Right lung (tissue), 10 donors: ENCODE data around the gene PSORS1C1. TPM values are rescaled to one million over a fixed set of nuclear protein-coding genes. Genes with fewer than 3 reads are reported as not detected.
"Not testable (repeated sequence)": the region's sequence is repeated elsewhere in the genome, so short reads cannot be mapped to it uniquely, and the experiment has no call there.

ENCODE experiments used
- DNase-seq, 2 donors: peaks; one replicate each; pipeline ENCODE4 v3.0.0-alpha.2; 2013
- long read RNA-seq, 8 donors: transcript quantifications; one replicate each; lab custom pipeline, GENCODE V29; 2026
- polyA plus RNA-seq, 5 donors: library from polyadenylated mRNA; unstranded; fragments of 120-200 nt; gene quantifications; one replicate each; pipeline versions ENCODE4 v1.2.1 to v1.2.3, GENCODE V29; 2013; ENCODE audit warnings: inconsistent platforms in 1 of 5, low replicate concordance in 1 of 5; ENCODE audit not compliant: insufficient read length in 5 of 5, insufficient read depth in 1 of 5

Gene PSORS1C1
- 1 to 10 TPM in 1 of 5 donors, under 1 TPM in 4; 0.09 to 1.1 (median 0.54) TPM for polyA plus RNA-seq
- long read RNA-seq, donor 1: 0 reads
- long read RNA-seq, donor 2: 0 reads
- long read RNA-seq, donor 3: 0 reads
- long read RNA-seq, donor 4: 0 reads
- long read RNA-seq, donor 5: 0 reads
- long read RNA-seq, donor 6: 0 reads
- long read RNA-seq, donor 7, partial matches to known transcripts: 11 of 11 reads
- long read RNA-seq, donor 7, other reads (novel, unspliced or antisense): 0 of 11 reads
- long read RNA-seq, donor 8: 0 reads

GRCh38 chr6:31114541-31114878 lies at the start of gene PSORS1C1:
TSS of gene PSORS1C1 (plus strand) at chr6:31114800. CDS start at chr6:31129633, 14,833 bp downstream.
- no peak for DNase-seq

GRCh38 chr6:31065556-31065955 lies 49.0 kb upstream of the PSORS1C1 start:
- no peak for DNase-seq

- DNase-seq: not testable (repeated sequence)
These were observed 47.6 kb upstream of the PSORS1C1 start for GRCh38 chr6:31067028-31067427.

- DNase-seq: not testable (repeated sequence)
These were observed 46.5 kb upstream of the PSORS1C1 start for GRCh38 chr6:31067891-31068668.

GRCh38 chr6:31068669-31069340 lies 45.8 kb upstream of the PSORS1C1 start:
- peak; percentile 62 to 77 for DNase-seq

GRCh38 chr6:31070711-31071197 lies 43.8 kb upstream of the PSORS1C1 start:
- DNase-seq: peak in 1 of 2 donors; percentile 54

- DNase-seq: no peak
These were observed 40.2 kb upstream of the PSORS1C1 start for GRCh38 chr6:31074401-31074800.

GRCh38 chr6:31075528-31075927 lies 39.1 kb upstream of the PSORS1C1 start:
- DNase-seq: no peak

- no peak for DNase-seq
These were observed 38.0 kb upstream of the PSORS1C1 start for GRCh38 chr6:31076611-31077010.

- DNase-seq: peak in 1 of 2 donors; percentile 55
These were observed 34.8 kb upstream of the PSORS1C1 start for GRCh38 chr6:31079656-31080261.

- no peak for DNase-seq
These were observed 32.7 kb upstream of the PSORS1C1 start for GRCh38 chr6:31081872-31082271.

- no peak for DNase-seq
These were observed 30.8 kb upstream of the PSORS1C1 start for GRCh38 chr6:31083742-31084354.

- DNase-seq: no peak
These were observed 27.7 kb upstream of the PSORS1C1 start for GRCh38 chr6:31086788-31087440.

- peak; percentile 65 to 79 for DNase-seq
These were observed 27.0 kb upstream of the PSORS1C1 start for GRCh38 chr6:31087494-31088089.

- no peak for DNase-seq
These were observed 24.2 kb upstream of the PSORS1C1 start for GRCh38 chr6:31090275-31090972.

GRCh38 chr6:31090973-31091364 lies 23.6 kb upstream of the PSORS1C1 start:
- no peak for DNase-seq

- no peak for DNase-seq
These were observed 22.9 kb upstream of the PSORS1C1 start for GRCh38 chr6:31091680-31092079.

GRCh38 chr6:31092238-31092637 lies 22.4 kb upstream of the PSORS1C1 start:
- no peak for DNase-seq

GRCh38 chr6:31092769-31093505 lies 21.7 kb upstream of the PSORS1C1 start:
- no peak for DNase-seq
